ENCODE data around the gene FBXO39.
A peak's percentile ranks its signal among the peaks of the same experiment; 100 is the strongest.

FBXO39 gene

DNA sequence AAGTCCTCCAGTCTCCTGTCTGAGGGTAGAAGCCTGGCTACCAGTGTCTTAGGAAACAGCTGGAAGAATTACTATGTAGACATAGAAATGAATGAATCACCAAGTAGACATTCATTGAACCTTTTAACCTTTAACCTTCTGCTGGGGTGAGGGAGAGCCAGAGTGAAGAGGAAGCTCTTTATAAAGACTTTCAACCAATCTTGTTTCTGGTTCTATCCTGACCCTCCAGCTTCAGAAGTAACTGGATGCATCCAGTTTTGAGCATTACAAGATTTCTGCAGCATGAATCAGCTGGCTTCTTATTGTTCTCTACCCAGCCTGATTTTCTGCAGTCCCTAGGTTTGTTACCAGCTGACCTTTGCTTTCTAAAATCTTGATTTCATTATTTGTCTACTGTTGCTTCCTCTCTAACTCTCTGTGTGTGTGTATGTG, 47.0 kb downstream of the FBXO39 start:
- peak; percentile 92 for DNase-seq (ENCODE audit: low read depth)
- H3K4me3 ChIP-seq (replicated peaks; ENCODE audit: low read depth, low read length) = no peak overlapping the region
- no peak for TF ChIP-seq CTCF (IDR thresholded peaks at IDR 0.05; ENCODE audit: low read length, missing control alignments)

GRCh38 chr17:6830383-6830986, 54.5 kb downstream of the FBXO39 start:
- DNase-seq (ENCODE audit: low read depth) = no peak
- no peak overlapping the region for H3K4me3 ChIP-seq (replicated peaks; ENCODE audit: low read depth, low read length)
- no peak for TF ChIP-seq CTCF (IDR thresholded peaks at IDR 0.05; ENCODE audit: low read length, missing control alignments)

- TF ChIP-seq CTCF (IDR thresholded peaks at IDR 0.05; ENCODE audit: low read length, missing control alignments) = no peak
- peak within 1 kb of the TSS; percentile 58 for H3K4me3 ChIP-seq (replicated peaks; ENCODE audit: low read depth, low read length)
Observed at GRCh38 chr17:6831661-6832263, 55.7 kb downstream of the FBXO39 start, which contains the start of gene TEKT1. Gene TEKT1 (minus strand): TSS chr17:6831729. CDS start chr17:6830376, 1,353 bp downstream.

More at GRCh38 chr17:6831661-6832263, 55.7 kb downstream of the FBXO39 start, which contains the start of gene TEKT1:
- peak; percentile 88 for DNase-seq (ENCODE audit: low read depth)
